Lower lobe of right lung (tissue), 2 donors: ENCODE measurements around the gene SNRK. TPM values are rescaled to one million over a fixed set of nuclear protein-coding genes. Genes with fewer than 3 reads are reported as not detected.

Experiments
- ATAC-seq, 2 donors: fragments of 200-7000 bp; cut with Tn5 transposase; one replicate each; pipeline ENCODE4 v1.9.1; 2020 to 2022; ENCODE audit warnings: mild to moderate bottlenecking in 2 of 2, moderate library complexity in 2 of 2
- DNase-seq: peaks from one replicate; pipeline ENCODE4 v3.0.0-alpha.2; 2020
- H3K27ac ChIP-seq: fragments of 200-600 bp; one replicate; pipeline ENCODE4 v1.8.0; 2022
- H3K27me3 ChIP-seq: fragments of 200-600 bp; one replicate; pipeline ENCODE4 v1.8.0; 2022; ENCODE audit warnings: low read depth
- H3K36me3 ChIP-seq: fragments of 200-600 bp; one replicate; pipeline ENCODE4 v1.8.0; 2022; ENCODE audit warnings: mild to moderate bottlenecking
- H3K4me1 ChIP-seq: fragments of 200-600 bp; one replicate; pipeline ENCODE4 v1.8.0; 2022
- H3K4me3 ChIP-seq: fragments of 200-600 bp; one replicate; pipeline ENCODE4 v1.8.0; 2022; ENCODE audit warnings: mild to moderate bottlenecking
- H3K9me3 ChIP-seq: fragments of 200-600 bp; one replicate; pipeline ENCODE4 v1.8.0; 2022
- intact Hi-C: fragments of 100-400 bp; cut with DNase I; formaldehyde crosslinking; loops from one replicate; pipeline ENCODE4 v1.11.0; 2022
- total RNA-seq: library from RNA; stranded (reverse); fragmentation: NEBNext Ultra II Directional; extraction: Animal tissue kit (Norgen Biotek cat#: 25700); gene quantifications from one replicate; pipeline ENCODE4 v1.2.1, GENCODE V29; 2021
- TF ChIP-seq, protein P1 (sequence below): fragments of 200-600 bp; IDR thresholded peaks from one replicate; pipeline ENCODE4 v1.8.0; 2022; ENCODE audit warnings: antibody characterized with exemption, mild to moderate bottlenecking
- donor health status: DM: no; HTN: yes; CAD: no; lungs with severe emphysema.

Gene SNRK
- total RNA-seq, 1 donor from 2014 or later: 55.1 TPM

- ATAC-seq: no peak
These were observed 58.9 kb downstream of the SNRK start for GRCh38 chr3:43345246-43345645.

GRCh38 chr3:43345877-43346276 is 59.5 kb downstream of the SNRK start:
- peaks cover 91% of the 10 kb centered on the region for H3K36me3 ChIP-seq

More at GRCh38 chr3:43345246-43345645, 58.9 kb downstream of the SNRK start:
- no peak overlapping the region for H3K4me3 ChIP-seq
- intact Hi-C loops: no loop called here
- peaks cover 10% of the 10 kb centered on the region for H3K4me1 ChIP-seq
- peaks cover 98% of the 10 kb centered on the region for H3K36me3 ChIP-seq
- TF ChIP-seq, protein P1, sequence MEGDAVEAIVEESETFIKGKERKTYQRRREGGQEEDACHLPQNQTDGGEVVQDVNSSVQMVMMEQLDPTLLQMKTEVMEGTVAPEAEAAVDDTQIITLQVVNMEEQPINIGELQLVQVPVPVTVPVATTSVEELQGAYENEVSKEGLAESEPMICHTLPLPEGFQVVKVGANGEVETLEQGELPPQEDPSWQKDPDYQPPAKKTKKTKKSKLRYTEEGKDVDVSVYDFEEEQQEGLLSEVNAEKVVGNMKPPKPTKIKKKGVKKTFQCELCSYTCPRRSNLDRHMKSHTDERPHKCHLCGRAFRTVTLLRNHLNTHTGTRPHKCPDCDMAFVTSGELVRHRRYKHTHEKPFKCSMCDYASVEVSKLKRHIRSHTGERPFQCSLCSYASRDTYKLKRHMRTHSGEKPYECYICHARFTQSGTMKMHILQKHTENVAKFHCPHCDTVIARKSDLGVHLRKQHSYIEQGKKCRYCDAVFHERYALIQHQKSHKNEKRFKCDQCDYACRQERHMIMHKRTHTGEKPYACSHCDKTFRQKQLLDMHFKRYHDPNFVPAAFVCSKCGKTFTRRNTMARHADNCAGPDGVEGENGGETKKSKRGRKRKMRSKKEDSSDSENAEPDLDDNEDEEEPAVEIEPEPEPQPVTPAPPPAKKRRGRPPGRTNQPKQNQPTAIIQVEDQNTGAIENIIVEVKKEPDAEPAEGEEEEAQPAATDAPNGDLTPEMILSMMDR: no peak
- no peak for DNase-seq
- no peak overlapping the region for H3K27ac ChIP-seq
- no peaks in the 10 kb centered on the region for H3K27me3 ChIP-seq
- H3K9me3 ChIP-seq: no peaks in the 10 kb centered on the region

DNA sequence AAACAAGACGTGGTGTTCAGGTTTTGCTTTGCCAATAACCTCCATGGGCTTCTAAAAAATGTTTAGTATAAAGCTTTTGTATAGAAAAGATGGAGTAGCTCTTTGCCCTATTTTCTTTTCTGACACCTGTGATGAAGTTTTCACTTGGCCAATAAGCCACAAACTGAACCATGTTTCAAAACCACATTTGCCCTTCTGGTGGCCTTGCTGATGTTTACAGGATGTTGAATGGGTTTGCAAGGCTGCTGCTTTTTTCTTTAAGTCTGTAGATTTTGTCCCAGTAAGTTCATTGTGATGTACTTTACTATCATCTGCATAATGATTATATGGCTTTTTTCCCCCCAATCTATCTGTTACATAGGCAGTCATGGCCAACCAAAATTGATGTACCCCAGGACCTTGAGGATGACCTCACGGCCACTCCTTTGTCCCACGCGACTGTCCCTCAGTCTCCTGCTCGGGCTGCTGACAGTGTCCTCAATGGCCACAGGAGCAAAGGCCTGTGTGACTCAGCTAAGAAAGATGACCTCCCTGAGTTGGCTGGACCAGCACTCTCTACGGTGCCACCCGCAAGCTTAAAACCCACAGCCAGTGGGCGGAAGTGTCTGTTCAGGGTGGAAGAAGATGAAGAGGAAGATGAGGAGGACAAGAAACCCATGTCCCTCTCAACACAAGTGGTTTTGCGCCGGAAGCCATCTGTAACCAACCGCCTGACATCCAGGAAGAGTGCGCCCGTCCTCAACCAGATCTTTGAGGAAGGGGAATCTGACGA is 60.8 kb downstream of the SNRK start:
- H3K4me1 ChIP-seq: peaks cover 10% of the 10 kb centered on the region
- H3K27ac ChIP-seq: no peak overlapping the region
- no peaks in the 10 kb centered on the region for H3K27me3 ChIP-seq
- ATAC-seq: peak in 1 of 2 donors; percentile 29
- TF ChIP-seq, protein P1: no peak
- DNase-seq: no peak
- intact Hi-C loops: no loop called here
- peaks cover 79% of the 10 kb centered on the region for H3K36me3 ChIP-seq
- no peak overlapping the region for H3K4me3 ChIP-seq
- H3K9me3 ChIP-seq: peaks cover 6% of the 10 kb centered on the region

More at GRCh38 chr3:43345877-43346276, 59.5 kb downstream of the SNRK start:
- ATAC-seq (no peak), DNase-seq (no peak)
- Histone ChIP-seq H3K27ac (no peak overlapping the region), H3K9me3 (no peaks in the 10 kb centered on the region), H3K27me3 (no peaks in the 10 kb centered on the region), H3K4me1 (peaks cover 10% of the 10 kb centered on the region), H3K4me3 (no peak overlapping the region)
- intact Hi-C loops: no loop called here
- TF ChIP-seq, protein P1: no peak

DNA sequence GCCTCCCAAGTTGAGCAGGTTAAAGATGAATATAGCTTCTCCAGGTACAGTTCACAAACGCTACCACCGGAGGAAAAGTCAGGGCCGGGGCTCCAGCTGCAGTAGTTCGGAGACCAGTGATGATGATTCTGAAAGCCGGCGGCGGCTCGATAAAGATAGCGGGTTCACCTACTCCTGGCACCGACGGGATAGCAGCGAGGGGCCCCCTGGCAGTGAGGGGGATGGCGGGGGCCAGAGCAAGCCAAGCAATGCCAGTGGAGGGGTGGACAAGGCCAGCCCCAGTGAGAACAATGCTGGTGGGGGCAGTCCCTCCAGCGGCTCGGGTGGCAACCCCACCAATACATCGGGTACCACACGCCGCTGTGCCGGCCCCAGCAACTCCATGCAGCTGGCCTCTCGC is 61.4 kb downstream of the SNRK start:
- Histone ChIP-seq H3K9me3 (peaks cover 12% of the 10 kb centered on the region), H3K27me3 (no peaks in the 10 kb centered on the region), H3K27ac (no peak overlapping the region), H3K4me3 (no peak overlapping the region), H3K36me3 (peaks cover 72% of the 10 kb centered on the region), H3K4me1 (peaks cover 10% of the 10 kb centered on the region)
- ATAC-seq (peak in 1 of 2 donors; percentile 26), DNase-seq (no peak)
- intact Hi-C loops: no loop called here
- TF ChIP-seq, protein P1: no peak

DNA sequence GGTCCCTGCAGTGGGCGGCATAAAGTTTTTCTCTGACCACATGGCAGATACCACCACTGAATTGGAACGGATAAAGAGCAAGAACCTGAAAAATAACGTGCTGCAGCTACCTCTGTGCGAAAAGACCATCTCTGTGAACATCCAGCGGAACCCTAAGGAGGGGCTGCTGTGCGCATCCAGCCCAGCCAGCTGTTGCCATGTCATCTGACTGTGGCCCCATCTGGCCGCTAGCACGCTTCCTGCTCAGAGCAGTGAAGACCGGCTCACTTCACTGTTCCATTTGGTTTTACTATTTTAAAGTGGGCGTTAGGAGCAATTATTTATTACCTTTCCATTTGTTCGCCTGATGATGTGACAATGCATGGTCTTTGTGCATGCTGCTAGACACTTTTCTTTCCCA is 62.0 kb downstream of the SNRK start:
- H3K36me3 ChIP-seq: peaks cover 67% of the 10 kb centered on the region
- H3K27me3 ChIP-seq: no peaks in the 10 kb centered on the region
- peaks cover 10% of the 10 kb centered on the region for H3K4me1 ChIP-seq
- peaks cover 18% of the 10 kb centered on the region for H3K9me3 ChIP-seq
- TF ChIP-seq, protein P1: no peak
- no peak for DNase-seq
- ATAC-seq: no peak
- no peak overlapping the region for H3K27ac ChIP-seq
- H3K4me3 ChIP-seq: no peak overlapping the region
- intact Hi-C loops: no loop called here
